ENCODE results near the gene GPRASP3. TPM values are rescaled to one million over a fixed set of nuclear protein-coding genes. Genes with fewer than 3 reads are reported as not detected.

GPRASP3 gene
- total and polyA plus RNA-seq, 2 donors (not counting 3 experiments of a cell fraction or from before 2014, with no cell fraction given): 4.0 to 7.2 TPM

DNA sequence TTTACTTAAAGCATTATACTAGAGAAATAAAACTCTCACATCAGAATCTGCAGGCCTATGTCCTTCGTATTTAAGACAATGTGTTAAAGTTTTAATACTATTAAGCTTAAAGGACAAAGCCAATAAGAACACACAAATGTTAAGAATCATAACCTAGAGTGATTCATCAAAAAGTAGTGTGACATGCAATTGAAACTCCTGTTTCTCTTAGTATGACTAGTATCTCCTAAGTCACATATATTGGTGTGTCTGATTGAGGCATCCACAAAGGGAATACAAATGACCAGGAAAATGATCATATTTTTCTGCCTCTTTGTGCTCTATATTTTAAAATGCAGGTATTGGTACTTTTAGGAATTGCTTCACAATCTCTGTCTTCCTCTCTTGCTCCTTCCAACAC, 23.8 kb downstream of the GPRASP3 start:
- CTCF ChIA-PET: no interaction called here
- FAIRE-seq: no peak
- no peak overlapping the region for H2AFZ ChIP-seq (ENCODE audit: low read depth, low read length)

More for the DNA sequence above, 23.8 kb downstream of the GPRASP3 start:
- POLR2A ChIA-PET: no interaction called here
- Histone ChIP-seq H3K27me3 (ENCODE audit: control insufficient read depth in 2 of 2, insufficient read depth in 2 of 2, low read length in 2 of 2) (no peaks in the 10 kb centered on the region), H3K79me2 (ENCODE audit: control insufficient read depth, insufficient read depth, low read length) (no peaks in the 10 kb centered on the region), H3K9me1 (replicated peaks; ENCODE audit: control insufficient read depth, extremely low read depth, insufficient read depth, low read length) (no peaks in the 10 kb centered on the region), H3K27ac (ENCODE audit: insufficient read depth, low read depth, low read length) (no peak overlapping the region), H4K20me1 (replicated peaks; ENCODE audit: control insufficient read depth, extremely low read depth, insufficient read depth, low read length) (no peaks in the 10 kb centered on the region), H3K9me3 (replicated peaks; ENCODE audit: control insufficient read depth, insufficient read depth, low read length) (no peaks in the 10 kb centered on the region), H3K4me2 (ENCODE audit: insufficient read depth, low read length) (no peak overlapping the region), H3K9ac (replicated peaks; ENCODE audit: extremely low read depth, insufficient read depth, low read length) (no peak overlapping the region), H3K4me1 (ENCODE audit: control insufficient read depth, extremely low read depth, insufficient read depth, low read length) (peaks cover 3% of the 10 kb centered on the region), H3K36me3 (ENCODE audit: control insufficient read depth in 2 of 2, extremely low read depth in 1 of 2, insufficient read depth in 2 of 2, low read length in 2 of 2) (no peaks in the 10 kb centered on the region), H3K4me3 (replicated peaks in 1 of 3; ENCODE audit: insufficient read depth in 1 of 3, low read depth in 1 of 3, low read length in 3 of 3) (no peak overlapping the region)
- dilution Hi-C loops (cut with MboI; ENCODE audit: extremely low pct_ligation_motif_present, low sequenced_read_pairs) (no loop called here), intact Hi-C loops (cut with micrococcal nuclease) (no loop called here)
- DNase-seq (ENCODE audit: low read depth, low spot score): no peak
- TF ChIP-seq EZH2 (IDR thresholded peaks at IDR 0.05; ENCODE audit: borderline replicate concordance, low read depth, low read length, severe bottlenecking): no peak
- TF ChIP-seq POLR2A (IDR thresholded peaks at IDR 0.05; ENCODE audit: low read depth, low read length): no peak
- TF ChIP-seq MYC (IDR thresholded peaks at IDR 0.05; ENCODE audit: low read depth, low read length): no peak
- no peak for TF ChIP-seq POLR2AphosphoS5 (IDR thresholded peaks at IDR 0.05; ENCODE audit: insufficient read depth, low read depth, low read length)
- TF ChIP-seq JUN (IDR thresholded peaks at IDR 0.05; ENCODE audit: borderline replicate concordance, insufficient read depth, insufficient read length, low read depth): no peak
- no peak for TF ChIP-seq GATA2 (IDR thresholded peaks at IDR 0.05; ENCODE audit: insufficient read depth, insufficient read length, low read depth, low read length)
- TF ChIP-seq, protein P1, sequence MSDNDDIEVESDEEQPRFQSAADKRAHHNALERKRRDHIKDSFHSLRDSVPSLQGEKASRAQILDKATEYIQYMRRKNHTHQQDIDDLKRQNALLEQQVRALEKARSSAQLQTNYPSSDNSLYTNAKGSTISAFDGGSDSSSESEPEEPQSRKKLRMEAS (IDR thresholded peaks at IDR 0.05; ENCODE audit: insufficient read depth, insufficient read length): no peak
- TF ChIP-seq, protein P2, sequence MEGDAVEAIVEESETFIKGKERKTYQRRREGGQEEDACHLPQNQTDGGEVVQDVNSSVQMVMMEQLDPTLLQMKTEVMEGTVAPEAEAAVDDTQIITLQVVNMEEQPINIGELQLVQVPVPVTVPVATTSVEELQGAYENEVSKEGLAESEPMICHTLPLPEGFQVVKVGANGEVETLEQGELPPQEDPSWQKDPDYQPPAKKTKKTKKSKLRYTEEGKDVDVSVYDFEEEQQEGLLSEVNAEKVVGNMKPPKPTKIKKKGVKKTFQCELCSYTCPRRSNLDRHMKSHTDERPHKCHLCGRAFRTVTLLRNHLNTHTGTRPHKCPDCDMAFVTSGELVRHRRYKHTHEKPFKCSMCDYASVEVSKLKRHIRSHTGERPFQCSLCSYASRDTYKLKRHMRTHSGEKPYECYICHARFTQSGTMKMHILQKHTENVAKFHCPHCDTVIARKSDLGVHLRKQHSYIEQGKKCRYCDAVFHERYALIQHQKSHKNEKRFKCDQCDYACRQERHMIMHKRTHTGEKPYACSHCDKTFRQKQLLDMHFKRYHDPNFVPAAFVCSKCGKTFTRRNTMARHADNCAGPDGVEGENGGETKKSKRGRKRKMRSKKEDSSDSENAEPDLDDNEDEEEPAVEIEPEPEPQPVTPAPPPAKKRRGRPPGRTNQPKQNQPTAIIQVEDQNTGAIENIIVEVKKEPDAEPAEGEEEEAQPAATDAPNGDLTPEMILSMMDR (IDR thresholded peaks at IDR 0.05; ENCODE audit: extremely low read depth in 1 of 2, insufficient read depth in 1 of 2, low read depth in 1 of 2, low read length in 2 of 2): no peak
- no peak for TF ChIP-seq FOS (IDR thresholded peaks at IDR 0.05; ENCODE audit: borderline replicate concordance, insufficient read depth, low read length)
- no TSS peak for BruUV-seq (replicated peaks)
